GM18909 (cell line): ENCODE data around the gene GATC.

ENCODE experiments used
- ATAC-seq: cut with Tn5 transposase; IDR thresholded peaks from one replicate; pipeline ENCODE4 v1.9.1; 2021; ENCODE audit warnings: mild to moderate bottlenecking; ENCODE audit not compliant: unreplicated experiment, poor library complexity

The GATC gene

GRCh38 chr12:120495731-120496412, 49.6 kb downstream of the GATC start, which contains the start of gene DYNLL1:
Gene DYNLL1, plus strand, starts transcription at chr12:120496113. Its CDS starts 309 bp downstream, at chr12:120496422.
- ATAC-seq = peak; percentile 93

- peak; percentile 17 for ATAC-seq
These were observed 50.4 kb downstream of the GATC start for GRCh38 chr12:120496413-120497340.

GRCh38 chr12:120497524-120498150, 51.4 kb downstream of the GATC start:
- ATAC-seq = no peak

GRCh38 chr12:120498870-120499515, 52.7 kb downstream of the GATC start:
- no peak for ATAC-seq

GRCh38 chr12:120500581-120500980, 54.3 kb downstream of the GATC start:
- no peak for ATAC-seq

GRCh38 chr12:120504587-120504986, 58.3 kb downstream of the GATC start:
- no peak for ATAC-seq

GRCh38 chr12:120508537-120508936, 62.3 kb downstream of the GATC start:
- ATAC-seq = no peak
